DMS53 (cell line): Measurements from ENCODE around the gene KAZN.

ENCODE experiments used
- DNase-seq: peaks from one replicate; lab custom pipeline; 2025; lab: John Stamatoyannopoulos, UW

Gene KAZN

GRCh38 chr1:14982029-14982428 is 383.5 kb downstream of the KAZN start:
- DNase-seq = no peak

DNA sequence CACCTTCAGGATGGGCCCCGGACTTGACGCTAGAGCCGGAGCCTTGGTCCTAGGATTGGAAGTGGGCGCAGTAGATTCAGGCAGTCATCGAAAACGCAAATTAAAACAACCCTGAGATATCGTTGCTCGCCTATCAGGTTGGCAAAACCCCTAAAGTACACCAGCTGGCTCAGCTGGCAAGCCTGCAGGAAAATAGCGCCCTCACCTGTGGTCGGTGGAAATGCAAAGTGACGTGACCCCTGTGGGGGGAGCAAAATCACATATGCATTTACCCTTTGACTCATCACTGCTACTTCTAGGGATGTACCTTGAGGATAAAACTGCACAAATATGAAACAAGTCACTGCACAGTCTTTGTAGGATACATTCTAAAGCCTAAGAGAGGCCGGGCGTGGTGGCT is 384.8 kb downstream of the KAZN start:
- no peak for DNase-seq

GRCh38 chr1:14986168-14986567 is 387.7 kb downstream of the KAZN start:
- DNase-seq = no peak

- no peak for DNase-seq
Measured at GRCh38 chr1:14987829-14988603, 389.5 kb downstream of the KAZN start.

DNA sequence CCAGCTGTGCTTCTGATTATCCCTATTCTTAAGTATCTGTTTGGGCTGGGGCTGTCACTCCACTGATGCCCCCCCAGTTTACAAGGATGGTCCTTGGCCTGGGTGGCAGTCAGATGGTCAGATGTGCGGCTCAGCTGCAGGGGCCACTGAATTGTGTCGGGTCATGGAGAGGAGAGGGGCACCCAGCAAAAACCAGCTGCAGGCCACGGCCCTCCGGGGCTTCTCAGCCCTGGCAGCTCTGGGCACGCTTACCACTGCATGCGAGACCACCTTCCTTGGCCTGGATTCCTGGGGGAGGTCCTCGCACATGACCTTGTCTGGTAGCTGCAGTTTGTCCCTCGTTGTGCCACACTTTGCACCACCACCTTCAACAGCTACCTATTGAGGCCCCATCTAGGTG is 390.2 kb downstream of the KAZN start:
- DNase-seq = no peak

DNA sequence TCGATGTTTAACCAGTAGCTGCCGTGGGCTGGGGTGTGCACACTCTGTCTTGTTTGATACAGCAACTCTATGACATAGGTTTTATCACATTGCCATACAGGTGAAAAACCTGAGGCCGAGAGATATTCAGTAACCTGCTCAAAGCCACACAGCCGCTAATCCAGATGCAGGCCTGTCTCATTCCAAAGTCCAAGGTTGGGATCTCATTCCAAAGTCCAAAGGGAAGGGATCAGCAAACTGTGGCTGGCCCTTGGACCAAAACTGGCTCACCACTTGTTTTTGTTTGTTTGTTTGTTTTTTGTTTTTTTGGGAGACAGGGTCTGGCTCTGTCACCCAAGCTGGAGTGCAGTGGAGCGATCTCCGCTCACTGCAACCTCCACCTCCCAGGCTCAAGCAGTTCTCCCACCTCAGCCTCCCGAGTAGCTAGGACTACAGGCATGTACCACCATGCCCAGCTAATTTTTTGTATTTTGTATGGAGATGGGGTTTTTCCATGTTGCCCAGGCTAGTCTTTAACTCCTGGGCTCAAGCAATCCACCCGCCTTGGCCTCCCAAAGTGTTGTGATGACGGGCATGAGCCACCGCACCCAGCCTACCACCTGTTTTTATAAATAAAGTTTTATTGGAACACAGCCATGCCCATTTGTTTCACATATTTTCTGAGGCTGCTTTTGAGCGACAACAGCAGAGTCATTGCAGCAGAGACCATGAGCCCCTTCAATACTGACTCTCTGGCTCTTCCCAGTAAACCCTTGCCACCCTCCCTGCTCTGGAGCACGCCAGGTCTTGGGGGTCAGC is 391.6 kb downstream of the KAZN start:
- DNase-seq = no peak

DNA sequence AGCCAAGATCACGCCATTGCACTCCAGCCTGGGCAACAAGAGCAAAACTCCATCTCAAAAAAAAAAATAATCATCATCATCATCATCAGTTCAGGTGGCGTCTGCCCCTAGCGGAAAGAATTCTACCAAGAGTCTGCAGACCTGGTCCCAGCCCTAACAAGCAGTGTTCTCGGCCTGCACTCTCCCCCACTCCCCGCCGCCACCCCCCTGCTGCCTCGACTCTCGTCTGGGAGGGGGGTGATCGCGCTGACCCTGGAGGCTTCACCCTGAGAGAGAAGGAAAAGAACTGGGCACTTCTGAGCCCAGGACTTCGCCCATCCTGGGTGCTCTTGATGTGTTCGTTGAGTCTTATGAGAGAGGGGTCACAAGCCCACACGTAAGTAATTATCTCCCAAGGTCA is 394.9 kb downstream of the KAZN start:
- no peak for DNase-seq

DNA sequence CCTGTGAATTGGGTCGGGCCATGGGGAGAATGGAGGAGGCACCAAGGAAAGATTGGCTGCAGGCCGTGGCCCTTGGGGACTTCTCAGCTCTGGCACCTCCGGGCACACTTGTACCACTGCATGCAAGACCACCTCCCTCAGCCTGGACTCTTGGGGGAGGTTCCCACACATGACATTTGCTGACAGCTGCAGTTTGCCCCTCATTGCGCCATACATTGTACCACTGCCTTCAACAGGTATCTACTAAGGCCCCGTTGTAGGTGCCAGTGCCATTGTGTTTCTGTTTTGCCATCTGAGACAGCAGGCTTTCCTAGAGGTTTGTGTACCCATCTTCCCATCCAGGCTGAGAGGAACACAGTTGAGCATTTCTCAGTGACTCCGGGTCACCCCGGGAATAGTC is 395.7 kb downstream of the KAZN start:
- no peak for DNase-seq

DNA sequence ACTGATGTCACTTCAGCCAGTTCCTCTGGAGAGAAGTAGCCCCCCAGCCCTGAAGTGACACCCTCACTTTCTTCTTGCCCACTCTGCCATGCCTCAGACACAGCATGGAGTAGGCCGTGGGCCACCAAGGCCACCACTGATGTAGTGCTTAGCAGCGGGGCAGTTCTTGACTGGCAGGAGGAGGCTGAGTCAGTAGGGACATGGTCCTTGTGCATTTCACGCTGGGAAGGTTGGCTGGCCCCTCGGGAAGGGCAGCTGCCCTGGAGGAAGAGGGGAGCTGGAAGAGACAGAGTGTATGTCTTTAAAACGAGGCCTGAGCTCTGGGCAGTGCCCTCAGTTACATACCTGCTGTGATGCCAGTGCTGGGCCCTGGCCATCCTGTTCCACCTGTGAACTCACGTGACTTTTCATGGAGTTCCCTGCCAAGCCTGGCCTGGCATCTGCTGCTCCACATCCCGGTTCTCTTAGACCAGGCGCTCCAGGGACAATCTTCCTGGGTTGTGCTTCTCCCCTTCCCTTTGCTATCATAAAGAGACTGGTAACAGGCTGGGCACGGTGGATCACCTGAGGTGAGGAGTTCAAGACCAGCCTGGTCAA is 396.5 kb downstream of the KAZN start:
- DNase-seq = no peak

DNA sequence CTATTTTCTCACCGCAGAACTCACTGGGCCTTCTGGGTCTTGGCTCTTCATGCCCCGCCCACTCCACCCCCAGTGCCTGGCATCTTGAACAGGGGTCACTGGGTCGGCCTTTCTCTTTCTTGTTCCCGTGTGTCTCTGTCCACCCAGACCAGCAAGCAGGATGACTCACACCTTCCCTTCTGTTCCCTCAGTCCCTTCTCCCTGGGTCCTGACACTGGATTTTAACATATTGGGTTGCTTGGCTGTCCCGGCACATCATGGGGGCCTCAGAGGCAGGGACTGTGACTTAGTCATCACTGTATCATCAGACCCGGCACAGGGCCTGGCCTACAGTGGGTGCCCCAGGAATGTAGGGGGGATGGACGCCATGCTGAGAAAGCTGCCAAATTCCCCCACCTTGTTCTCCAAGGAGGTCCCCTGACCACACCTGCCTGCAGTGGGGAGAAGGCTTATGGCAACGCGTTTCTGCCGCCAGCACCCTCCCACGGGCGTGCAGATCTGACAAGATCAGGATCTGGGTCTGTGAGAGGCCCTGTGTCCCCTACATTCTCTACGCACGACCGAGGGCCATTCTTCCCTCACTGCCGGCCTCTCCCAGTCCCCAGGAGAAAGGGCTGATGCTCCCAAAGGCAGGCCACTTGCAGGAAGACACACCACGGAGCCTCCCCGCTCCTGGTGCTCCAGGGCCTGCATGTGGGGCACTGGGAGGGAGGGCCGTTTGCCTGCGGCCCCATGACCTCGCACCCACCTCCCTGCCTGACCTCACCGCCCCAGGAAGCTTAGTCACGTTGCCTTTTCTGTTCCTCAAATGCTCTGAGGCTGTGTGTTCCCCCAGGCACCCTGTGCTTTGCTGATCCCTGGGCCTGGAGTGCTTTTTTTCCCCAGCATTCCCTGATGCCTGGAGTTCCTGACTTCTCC is 397.9 kb downstream of the KAZN start:
- DNase-seq = no peak

DNA sequence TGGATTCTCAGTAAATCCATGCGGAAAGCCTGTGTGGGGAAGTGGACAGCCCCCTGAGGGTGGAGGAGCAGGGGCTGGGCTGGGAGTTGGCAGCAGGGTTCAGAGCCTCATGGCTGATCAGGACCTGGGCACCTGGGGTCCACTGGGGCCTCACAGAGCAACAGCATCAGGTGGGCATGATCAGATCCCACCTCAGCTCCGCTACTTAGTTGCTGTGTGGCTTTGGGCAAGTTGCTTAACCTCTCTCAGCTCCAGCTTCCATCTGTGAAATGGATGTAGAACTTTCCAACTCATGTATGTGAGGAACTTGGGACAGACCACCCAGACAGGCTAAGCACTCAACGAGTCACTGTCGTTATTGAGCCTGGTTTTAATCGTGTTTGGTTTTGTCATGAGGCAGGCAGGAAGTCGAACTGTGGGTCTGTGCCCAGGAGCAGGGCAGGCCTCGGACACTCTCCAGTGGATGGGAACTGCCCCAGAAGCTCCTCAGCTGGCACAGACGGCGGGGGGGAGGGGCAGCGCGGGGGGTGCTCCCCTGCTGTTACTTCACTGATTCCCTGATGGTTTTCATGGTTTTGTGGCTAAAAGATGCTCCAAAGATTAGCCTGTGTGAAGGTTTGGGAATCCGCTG is 399.3 kb downstream of the KAZN start:
- DNase-seq = no peak

DNA sequence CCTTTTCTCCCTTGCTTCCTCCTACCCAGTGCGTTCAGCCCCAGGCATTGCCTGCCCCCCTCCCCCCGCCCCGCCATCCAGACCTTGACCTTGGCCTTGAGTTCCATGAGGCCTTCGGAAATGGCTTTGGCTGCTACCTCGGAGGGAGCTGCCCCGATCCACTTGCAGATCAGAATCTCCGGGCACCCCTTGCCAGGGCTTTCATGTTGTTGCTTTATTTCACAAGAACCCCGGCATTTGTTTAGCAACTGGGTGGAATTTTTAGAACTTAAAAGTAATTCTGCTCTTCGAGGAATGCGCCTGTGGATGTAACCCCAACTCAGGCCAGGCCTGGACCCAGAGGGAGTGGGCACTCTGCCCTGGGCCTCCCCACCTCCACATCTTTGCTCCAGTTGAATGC is 401.0 kb downstream of the KAZN start:
- no peak for DNase-seq

- DNase-seq = no peak
Measured at GRCh38 chr1:15000030-15000429, 401.5 kb downstream of the KAZN start.

GRCh38 chr1:15000671-15001070 is 402.2 kb downstream of the KAZN start:
- DNase-seq = no peak

DNA sequence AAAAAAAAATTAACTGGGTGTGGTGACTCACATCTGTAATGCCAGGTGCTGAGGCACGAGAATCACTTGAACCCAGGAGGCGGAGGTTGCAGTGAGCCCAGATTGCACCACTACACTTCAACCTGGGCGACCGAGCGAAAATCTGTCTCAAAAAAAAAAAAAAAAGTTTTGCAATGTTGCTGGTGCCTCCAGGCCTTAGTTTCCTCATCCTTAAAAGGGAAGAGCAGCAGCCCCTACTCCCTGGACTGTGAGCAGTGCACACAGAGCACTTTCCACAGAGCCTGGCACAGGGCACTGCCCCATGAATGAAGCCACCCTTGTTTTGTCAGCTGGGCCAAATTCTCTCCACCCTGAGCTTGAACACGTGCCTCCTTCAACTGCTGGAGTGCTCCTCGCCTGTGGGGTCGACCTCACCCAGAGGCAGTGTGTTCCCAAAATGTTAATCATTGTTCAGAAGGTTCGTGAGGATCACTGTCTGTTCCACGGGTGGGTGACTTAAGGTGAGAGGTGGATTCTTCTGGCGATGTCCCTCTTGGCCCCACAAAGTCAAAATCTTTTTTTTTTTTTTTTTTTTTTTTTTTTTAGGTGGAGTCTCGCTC is 402.9 kb downstream of the KAZN start:
- DNase-seq = no peak

GRCh38 chr1:15002325-15002724 is 403.8 kb downstream of the KAZN start:
- DNase-seq = no peak

GRCh38 chr1:15004396-15004795 is 405.9 kb downstream of the KAZN start:
- no peak for DNase-seq

DNA sequence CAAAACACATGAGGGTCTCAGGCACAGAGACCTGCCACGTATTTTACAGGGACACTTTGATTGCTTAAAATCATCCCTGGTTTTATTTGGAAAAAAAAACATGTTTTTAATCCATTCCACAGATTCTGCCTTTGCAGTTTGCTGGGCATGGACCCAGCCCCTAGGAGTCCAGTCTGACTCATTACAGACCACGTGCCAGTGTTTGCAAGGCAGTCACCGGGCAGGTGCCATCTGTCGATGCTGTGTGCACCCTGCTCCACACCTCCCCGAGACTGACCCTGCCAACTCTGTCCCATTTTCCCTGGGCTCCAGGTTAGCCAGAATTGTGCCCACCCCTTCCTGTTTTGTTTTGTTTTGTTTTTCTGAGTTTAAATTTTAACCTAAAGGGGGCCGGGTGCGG is 406.6 kb downstream of the KAZN start:
- no peak for DNase-seq

DNA sequence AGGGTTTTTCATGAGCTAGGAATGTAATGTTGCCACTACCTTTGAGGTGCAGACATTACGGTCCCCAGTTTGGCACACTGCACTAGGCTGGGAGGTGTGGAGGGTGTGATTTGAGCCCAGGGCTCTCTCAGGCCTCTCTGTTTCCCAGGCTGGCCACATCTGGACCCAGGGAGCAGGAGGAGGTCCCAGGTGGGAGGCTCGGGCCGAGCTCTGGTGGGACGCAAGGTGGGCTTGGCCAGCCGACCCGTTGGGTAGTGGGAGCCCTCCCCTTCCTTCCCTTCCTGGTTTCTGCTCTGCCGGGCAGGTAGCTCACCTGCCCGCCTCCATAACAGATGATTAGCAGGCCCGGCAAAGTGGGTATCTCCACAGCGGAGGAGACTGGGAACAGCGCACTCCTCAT is 408.9 kb downstream of the KAZN start:
- DNase-seq = no peak

DNA sequence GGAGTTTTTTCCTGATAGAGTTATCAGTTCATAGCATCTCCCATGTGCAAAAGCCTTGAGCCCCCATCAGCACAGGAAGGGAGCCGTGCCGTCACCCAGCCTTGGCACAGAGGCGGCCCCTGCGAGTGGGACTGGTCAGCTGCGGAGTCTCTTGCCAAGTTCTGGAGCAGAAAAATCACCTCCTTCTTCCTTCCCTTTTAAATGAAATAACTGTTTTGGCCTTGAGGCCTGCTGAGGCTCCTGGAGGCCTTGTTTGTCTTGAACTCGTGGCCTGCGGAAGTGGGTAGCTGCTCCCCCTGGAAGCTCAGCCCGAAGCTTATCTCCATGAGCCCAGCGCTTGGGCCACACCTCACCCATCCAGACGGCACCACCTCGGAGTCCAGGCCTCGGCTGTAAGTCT is 409.4 kb downstream of the KAZN start:
- no peak for DNase-seq
